Endothelial cell of umbilical vein (primary cell): Measurements from ENCODE around the gene PRMT1. TPM values are rescaled to one million over a fixed set of nuclear protein-coding genes. Genes with fewer than 3 reads are reported as not detected.

Source experiments
- BruUV-seq: library from RNA; stranded (reverse); fragments of 400-500 nt; replicated peaks from 2 replicates; lab custom pipeline; 2021; lab: Mats Ljungman, UMichigan
- CTCF ChIA-PET: fragments of 300-600, 350-600 bp; sonication (Branson Sonifier 250); formaldehyde crosslinking; loops from one replicate; lab custom pipeline; 2021; ENCODE audit warnings: antibody characterized with exemption, inconsistent platforms; lab: Charles Lee
- POLR2A ChIA-PET: fragments of 300-600, 350-600 bp; sonication (Branson Sonifier 250); formaldehyde crosslinking; loops from one replicate; lab custom pipeline; 2021; ENCODE audit warnings: antibody characterized with exemption, inconsistent platforms; lab: Charles Lee
- DNase-seq: peaks from one replicate; pipeline ENCODE4 v3.0.0-alpha.2; 2011; ENCODE audit warnings: low read depth, low spot score
- FAIRE-seq: peaks from 2 replicates; lab custom pipeline; 2011; peaks lifted over from hg19 to GRCh38; lab: Jason Lieb, UNC
- H2AFZ ChIP-seq: 2 replicates; pipeline ENCODE4 v1.6.0; 2012; ENCODE audit warnings: low read depth, low read length, control low read depth, inconsistent platforms
- H3K27ac ChIP-seq: 2 replicates; pipeline ENCODE4 v1.5.1; 2011; ENCODE audit warnings: low read depth, mild to moderate bottlenecking, control low read depth, low read length, moderate library complexity; ENCODE audit not compliant: insufficient read depth
- H3K27me3 ChIP-seq, 2 experiments: 2 replicates each; pipeline versions ENCODE4 v1.6.0 to v1.6.1; 2011; ENCODE audit warnings: low read length in 2 of 2, mixed read lengths in 1 of 2; ENCODE audit not compliant: control insufficient read depth in 2 of 2, insufficient read depth in 2 of 2
- H3K36me3 ChIP-seq, 2 experiments: 2 replicates in 1 of 2; 3 replicates in 1 of 2; pipeline ENCODE4 v1.5.1; 2011; ENCODE audit warnings: low read length in 2 of 2, mild to moderate bottlenecking in 1 of 2, moderate library complexity in 1 of 2; ENCODE audit not compliant: control insufficient read depth in 2 of 2, insufficient read depth in 2 of 2; ENCODE audit errors: extremely low read depth in 1 of 2
- H3K4me1 ChIP-seq: 3 replicates; pipeline ENCODE4 v1.5.1; 2011; ENCODE audit warnings: mild to moderate bottlenecking, low read length; ENCODE audit not compliant: control insufficient read depth, insufficient read depth; ENCODE audit errors: extremely low read depth
- H3K4me2 ChIP-seq: 2 replicates; pipeline ENCODE4 v1.6.1; 2011; ENCODE audit warnings: low read length, control low read depth, mixed read lengths; ENCODE audit not compliant: insufficient read depth
- H3K4me3 ChIP-seq, 3 experiments: fragments of 200-600 bp in 1 of 3; sonication (generic), shearing (Covaris generic) in 1 of 3; replicated peaks in 1 of 3; 2 replicates each; pipeline ENCODE4 v1.5.1; 2011 to 2016; ENCODE audit warnings: control low read depth in 3 of 3, low read length in 3 of 3, mild to moderate bottlenecking in 2 of 3, inconsistent platforms in 1 of 3, low read depth in 1 of 3, moderate library complexity in 1 of 3; ENCODE audit not compliant: insufficient read depth in 1 of 3
- H3K79me2 ChIP-seq: 2 replicates; pipeline ENCODE4 v1.6.0; 2012; ENCODE audit warnings: low read length, inconsistent platforms; ENCODE audit not compliant: control insufficient read depth, insufficient read depth
- H3K9ac ChIP-seq: replicated peaks from 2 replicates; pipeline ENCODE3; 2011; ENCODE audit warnings: low read length, control low read depth; ENCODE audit not compliant: insufficient read depth; ENCODE audit errors: extremely low read depth
- H3K9me1 ChIP-seq: replicated peaks from 3 replicates; pipeline ENCODE4 v1.6.0; 2011; ENCODE audit warnings: mild to moderate bottlenecking, low read length; ENCODE audit not compliant: control insufficient read depth, insufficient read depth; ENCODE audit errors: extremely low read depth
- H3K9me3 ChIP-seq: replicated peaks from 2 replicates; pipeline ENCODE4 v1.5.1; 2012; ENCODE audit warnings: low read length, inconsistent platforms; ENCODE audit not compliant: control insufficient read depth, insufficient read depth
- H4K20me1 ChIP-seq: replicated peaks from 2 replicates; pipeline ENCODE3; 2011; ENCODE audit warnings: mild to moderate bottlenecking, low read length; ENCODE audit not compliant: control insufficient read depth, insufficient read depth; ENCODE audit errors: extremely low read depth
- CTCF ChIP-seq, 2 donors: IDR thresholded peaks; 1 replicate in 1 of 2; 2 replicates in 1 of 2; pipeline ENCODE4 v1.5.1; 2011; ENCODE audit warnings: low read length in 2 of 2, mild to moderate bottlenecking in 2 of 2, moderate library complexity in 2 of 2, control low read depth in 1 of 2, inconsistent platforms in 1 of 2, low read depth in 1 of 2; ENCODE audit not compliant: insufficient read depth in 1 of 2; ENCODE audit errors: extremely low read depth in 1 of 2
- EZH2 ChIP-seq: IDR thresholded peaks from 2 replicates; pipeline ENCODE4 v1.6.1; 2012; ENCODE audit warnings: borderline replicate concordance, low read depth, mild to moderate bottlenecking, moderate library complexity, low read length, inconsistent platforms; ENCODE audit not compliant: severe bottlenecking
- FOS ChIP-seq: IDR thresholded peaks from 2 replicates; pipeline ENCODE4 v1.6.1; 2011; ENCODE audit warnings: mild to moderate bottlenecking, low read length, moderate library complexity, borderline replicate concordance; ENCODE audit not compliant: insufficient read depth
- GATA2 ChIP-seq: IDR thresholded peaks from 2 replicates; pipeline ENCODE4 v1.7.0; 2011; ENCODE audit warnings: low read depth, mild to moderate bottlenecking, moderate library complexity, mixed read lengths, low read length; ENCODE audit not compliant: insufficient read length, insufficient read depth
- JUN ChIP-seq: IDR thresholded peaks from 2 replicates; pipeline ENCODE4 v1.6.1; 2011; ENCODE audit warnings: borderline replicate concordance, low read depth; ENCODE audit not compliant: insufficient read length, insufficient read depth
- MAX ChIP-seq: IDR thresholded peaks from 2 replicates; pipeline ENCODE4 v1.6.1; 2011; ENCODE audit not compliant: insufficient read depth, insufficient read length
- MYC ChIP-seq: IDR thresholded peaks from one replicate; pipeline ENCODE4 v1.6.1; 2011; ENCODE audit warnings: mild to moderate bottlenecking, low read depth, low read length
- POLR2A ChIP-seq: IDR thresholded peaks from 2 replicates; pipeline ENCODE4 v1.6.1; 2012; ENCODE audit warnings: low read depth, mild to moderate bottlenecking, control low read depth, low read length
- POLR2AphosphoS5 ChIP-seq: IDR thresholded peaks from 2 replicates; pipeline ENCODE4 v1.6.1; 2012; ENCODE audit warnings: low read depth, mild to moderate bottlenecking, control low read depth, low read length, moderate library complexity; ENCODE audit not compliant: insufficient read depth
- dilution Hi-C: fragments of 300-500 bp; cut with MboI; formaldehyde crosslinking; loops from one replicate; pipeline ENCODE4 v1.15.0; 2019; ENCODE audit warnings: low sequenced_read_pairs; ENCODE audit not compliant: extremely low pct_ligation_motif_present
- intact Hi-C: fragments of 100-400 bp; cut with micrococcal nuclease; formaldehyde crosslinking; loops from one replicate; pipeline ENCODE4 v1.10.0; 2022
- polyA plus RNA-seq, 4 experiments: library from polyadenylated mRNA; depleted of rRNA in 3 of 4; stranded (reverse) in 3 of 4; unstranded in 1 of 4; fragments of >200 nt; gene quantifications; 2 replicates each; pipeline versions ENCODE4 v1.2.1 to v1.2.3, GENCODE V29; 2011 to 2012; ENCODE audit warnings: missing spikeins in 1 of 4
- total RNA-seq: library from RNA; stranded (reverse); gene quantifications from 2 replicates; pipeline ENCODE4 v1.2.3, GENCODE V29; 2021

The PRMT1 gene
- total and polyA plus RNA-seq, 2 donors (not counting 3 experiments of a cell fraction or from before 2014, with no cell fraction given) = 242 to 542 TPM

GRCh38 chr19:49688531-49689132 is 11.6 kb downstream of the PRMT1 start:
- ChIA-PET POLR2A (no interaction called here), CTCF (interaction anchor here (2.9 kb wide), 1 partner anchor 8 kb away, joined by 9 read pairs; no protein-coding TSS in a partner anchor)
- dilution Hi-C loops = no loop called here
- Histone ChIP-seq H3K36me3 (peaks cover 2 to 25% of the 10 kb centered on the region in 2 experiments), H3K9ac (no peak overlapping the region), H3K27me3 (no peaks in the 10 kb centered on the region), H3K79me2 (peaks cover 2% of the 10 kb centered on the region), H3K4me3 (peak overlapping the region in 1 of 3 experiments; percentile 74), H4K20me1 (no peaks in the 10 kb centered on the region), H3K4me1 (peaks cover 40% of the 10 kb centered on the region), H3K27ac (no peak overlapping the region), H3K9me3 (no peaks in the 10 kb centered on the region), H3K4me2 (no peak overlapping the region), H2AFZ (no peak overlapping the region), H3K9me1 (no peaks in the 10 kb centered on the region)
- intact Hi-C loops = loop anchor here (5.0 kb wide), 1 partner anchor 119 kb away; no protein-coding TSS in a partner anchor
- peak; percentile 64 for FAIRE-seq
- DNase-seq = peak; percentile 70
- no TSS peak for BruUV-seq
- no peak for TF ChIP-seq MAX
- TF ChIP-seq POLR2AphosphoS5 = no peak
- TF ChIP-seq FOS = no peak
- TF ChIP-seq MYC = no peak
- no peak for TF ChIP-seq GATA2
- TF ChIP-seq CTCF (IDR thresholded peaks at IDR 0.05; ENCODE audit: extremely low read depth in 1 of 2, insufficient read depth in 1 of 2, low read depth in 1 of 2, low read length in 2 of 2) = no peak
- TF ChIP-seq POLR2A = no peak
- no peak for TF ChIP-seq EZH2
- TF ChIP-seq JUN = no peak
